ENCODE measurements around the gene KCNE2. TPM values are rescaled to one million over a fixed set of nuclear protein-coding genes. Genes with fewer than 3 reads are reported as not detected.
A peak's percentile ranks its signal among the peaks of the same experiment; 100 is the strongest.
"Not testable (repeated sequence)": the region's sequence is repeated elsewhere in the genome, so short reads cannot be mapped to it uniquely, and the experiment has no call there.

The KCNE2 gene
- total RNA-seq, 2 donors from 2014 or later: not detected

- not testable (repeated sequence) for H3K36me3 Mint-ChIP-seq (ENCODE audit: low read depth); H3K27me3 Mint-ChIP-seq; ATAC-seq (replicated peaks); H3K9me3 Mint-ChIP-seq; H3K4me1 Mint-ChIP-seq; H3K4me3 Mint-ChIP-seq; H3K27ac Mint-ChIP-seq
Measured at GRCh38 chr21:34407294-34407693, 43.5 kb downstream of the KCNE2 start.

- not testable (repeated sequence) for H3K36me3 Mint-ChIP-seq (ENCODE audit: low read depth); H3K27me3 Mint-ChIP-seq; H3K27ac Mint-ChIP-seq; H3K4me1 Mint-ChIP-seq; H3K9me3 Mint-ChIP-seq; H3K4me3 Mint-ChIP-seq
- peak; percentile 95 for ATAC-seq (replicated peaks)
Measured at GRCh38 chr21:34417448-34418077, 53.8 kb downstream of the KCNE2 start.

Other genes starting within 250 kb of the KCNE2 start
- 10 to 100 TPM in 1 of 2 donors, 1 to 10 TPM in 1; 4.4 to 20.0 TPM for gene SMIM11, start 11.5 kb downstream of the KCNE2 start, total RNA-seq
- gene SMIM34, start 59.9 kb downstream of the KCNE2 start, total RNA-seq: not detected
- gene KCNE1, start 148.2 kb downstream of the KCNE2 start, total RNA-seq: under 1 TPM in 1 of 2 donors, not detected in 1; 0.15 TPM

Measured in activated T-helper 17 cell treated with anti-CD3 and anti-CD28 coated beads, Interleukin-2, amount 50 U/mL, for 72 hours (primary cell).